HCT116 (cell line): Measurements from ENCODE around the gene ZKSCAN4. TPM values are rescaled to one million over a fixed set of nuclear protein-coding genes. Genes with fewer than 3 reads are reported as not detected.

Experiments used
- ATAC-seq: fragments of 200-7000 bp; cut with Tn5 transposase; 2 replicates; pipeline ENCODE4 v1.9.1; 2020; ENCODE audit warnings: mild to moderate bottlenecking, moderate library complexity
- BruUV-seq: library from RNA; stranded (reverse); fragments of 400-500 nt; replicated peaks from 2 replicates; lab custom pipeline; 2021; lab: Mats Ljungman, UMichigan
- CTCF ChIA-PET: fragments of 300-600 bp; sonication (Branson Sonifier 250); formaldehyde crosslinking; loops from one replicate; lab custom pipeline; 2021; ENCODE audit warnings: antibody characterized with exemption; lab: Charles Lee
- POLR2A ChIA-PET: fragments of 300-600, 350-600 bp; sonication (Branson Sonifier 250); formaldehyde crosslinking; loops from one replicate; lab custom pipeline; 2021; ENCODE audit warnings: antibody characterized with exemption; lab: Charles Lee
- RAD21 ChIA-PET, 2 experiments: fragments of 300-600 bp; sonication (Branson Sonifier 250); formaldehyde crosslinking; loops; one replicate each; lab custom pipeline; 2023; ENCODE audit warnings: low total read pairs in 2 of 2; ENCODE audit not compliant: uncharacterized antibody in 2 of 2, unreplicated experiment in 2 of 2, low non-redundant PET in 1 of 2; lab: Charles Lee
- DNase-seq: peaks from one replicate; pipeline ENCODE4 v3.0.0-alpha.2; 2010; ENCODE audit warnings: low read depth, low spot score
- H2AFZ ChIP-seq: fragments of 200-600 bp; shearing (Covaris generic), sonication (generic); 2 replicates; pipeline ENCODE4 v1.6.1; 2017; ENCODE audit warnings: low read depth, mixed run types, mixed read lengths, antibody characterized with exemption, low read length; ENCODE audit not compliant: poor library complexity, severe bottlenecking
- H3K27ac ChIP-seq: 2 replicates; pipeline ENCODE4 v1.5.1; 2012; ENCODE audit warnings: low read depth, low read length
- H3K27me3 ChIP-seq: fragments of 200-600 bp; sonication (generic); 2 replicates; pipeline ENCODE4 v1.6.1; 2016; ENCODE audit warnings: mixed run types, low read length, mixed read lengths; ENCODE audit not compliant: insufficient read depth
- H3K36me3 ChIP-seq, 2 experiments: fragments of 200-500 bp in 1 of 2; fragments of 200-600 bp in 1 of 2; sonication (Bioruptor generic) in 1 of 2; sonication (generic) in 1 of 2; 2 replicates each; pipeline versions ENCODE4 v1.5.1 to v1.6.1; 2014 to 2016; ENCODE audit warnings: low read length in 2 of 2, inconsistent platforms in 1 of 2, mixed read lengths in 1 of 2, mixed run types in 1 of 2; ENCODE audit not compliant: insufficient read depth in 2 of 2, control insufficient read depth in 1 of 2
- H3K4me1 ChIP-seq, 2 experiments: fragments of 200-600 bp in 1 of 2; sonication (generic) in 1 of 2; 2 replicates each; pipeline versions ENCODE4 v1.5.1 to v1.6.1; 2012 to 2017; ENCODE audit warnings: low read length in 2 of 2, inconsistent platforms in 1 of 2, mild to moderate bottlenecking in 1 of 2, mixed read lengths in 1 of 2, mixed run types in 1 of 2, moderate library complexity in 1 of 2; ENCODE audit not compliant: insufficient read depth in 2 of 2, control insufficient read depth in 1 of 2
- H3K4me2 ChIP-seq: fragments of 200-600 bp; sonication (generic); 2 replicates; pipeline ENCODE4 v1.6.1; 2017; ENCODE audit warnings: mixed run types, low read length, mixed read lengths
- H3K4me3 ChIP-seq, 2 experiments: fragments of 200-600 bp in 1 of 2; sonication (generic) in 1 of 2; replicated peaks in 1 of 2; 2 replicates each; pipeline ENCODE4 v1.5.1; 2011 to 2016; ENCODE audit warnings: low read length in 2 of 2, control low read depth in 1 of 2, low read depth in 1 of 2, mild to moderate bottlenecking in 1 of 2, mixed read lengths in 1 of 2, mixed run types in 1 of 2
- H3K79me2 ChIP-seq: fragments of 200-600 bp; sonication (generic); 2 replicates; pipeline ENCODE4 v1.6.1; 2017; ENCODE audit warnings: mild to moderate bottlenecking, mixed run types, low read length, moderate library complexity, mixed read lengths; ENCODE audit not compliant: insufficient read depth
- H3K9ac ChIP-seq: fragments of 200-600 bp; sonication (generic); 2 replicates; pipeline ENCODE4 v1.6.1; 2016; ENCODE audit warnings: low read length, mixed read lengths
- H3K9me2 ChIP-seq: fragments of 200-600 bp; sonication (generic), shearing (Covaris generic); 2 replicates; pipeline ENCODE4 v1.6.1; 2017; ENCODE audit warnings: mixed run types, mild to moderate bottlenecking, moderate library complexity; ENCODE audit not compliant: insufficient read depth
- H3K9me3 ChIP-seq, 2 experiments: fragments of 200-500 bp in 1 of 2; fragments of 200-600 bp in 1 of 2; sonication (Bioruptor generic) in 1 of 2; sonication (generic) in 1 of 2; 2 replicates each; pipeline ENCODE4 v1.6.1; 2014 to 2017; ENCODE audit warnings: low read length in 2 of 2, mixed read lengths in 2 of 2, inconsistent platforms in 1 of 2, low read depth in 1 of 2, mild to moderate bottlenecking in 1 of 2, mixed run types in 1 of 2, moderate library complexity in 1 of 2; ENCODE audit not compliant: control insufficient read depth in 1 of 2, insufficient read depth in 1 of 2
- H4K20me1 ChIP-seq: fragments of 200-600 bp; sonication (generic), shearing (Covaris generic); 2 replicates; pipeline ENCODE4 v1.6.1; 2017; ENCODE audit warnings: mixed run types, mild to moderate bottlenecking, moderate library complexity; ENCODE audit not compliant: insufficient read depth
- CBX3 ChIP-seq: IDR thresholded peaks from 2 replicates; pipeline ENCODE4 v1.6.1; 2012; ENCODE audit warnings: low read depth
- EGR1 ChIP-seq: IDR thresholded peaks from 2 replicates; pipeline ENCODE4 v1.6.1; 2012; ENCODE audit warnings: low read depth
- ELF1 ChIP-seq: IDR thresholded peaks from 2 replicates; pipeline ENCODE4 v1.6.1; 2012; ENCODE audit warnings: low read depth, borderline replicate concordance
- EZH2 ChIP-seq: fragments of 200-600 bp; sonication (generic); IDR thresholded peaks from 2 replicates; pipeline ENCODE4 v1.6.1; 2017; ENCODE audit warnings: antibody characterized with exemption, mixed run types
- POLR2A ChIP-seq: IDR thresholded peaks from 2 replicates; pipeline ENCODE4 v1.7.0; 2011; ENCODE audit warnings: borderline replicate concordance; ENCODE audit not compliant: insufficient read depth, insufficient read length; ENCODE audit errors: extremely low read depth
- POLR2AphosphoS5 ChIP-seq: IDR thresholded peaks from 2 replicates; pipeline ENCODE4 v1.6.1; 2011; ENCODE audit warnings: mild to moderate bottlenecking, low read depth, low read length, moderate library complexity
- SIN3A ChIP-seq: IDR thresholded peaks from 2 replicates; pipeline ENCODE4 v1.6.1; 2012; ENCODE audit warnings: low read depth
- SP1 ChIP-seq: IDR thresholded peaks from 2 replicates; pipeline ENCODE4 v1.6.1; 2012; ENCODE audit warnings: low read depth
- TCF7L2 ChIP-seq: IDR thresholded peaks from 2 replicates; pipeline ENCODE4 v1.7.0; 2011; ENCODE audit warnings: borderline replicate concordance, inconsistent platforms; ENCODE audit not compliant: insufficient read depth, insufficient read length; ENCODE audit errors: extremely low read depth
- YY1 ChIP-seq: IDR thresholded peaks from 2 replicates; pipeline ENCODE4 v1.6.1; 2011; ENCODE audit warnings: low read length, low read depth, moderate library complexity, mild to moderate bottlenecking; ENCODE audit not compliant: insufficient replicate concordance; ENCODE audit errors: extremely low read depth
- intact Hi-C: fragments of 100-400 bp; cut with micrococcal nuclease; formaldehyde crosslinking; loops from 2 replicates; pipeline ENCODE4 v1.10.0; 2022
- total RNA-seq: library from RNA; stranded (reverse); gene quantifications from one replicate; pipeline ENCODE4 v1.2.1, GENCODE V29; 2021; ENCODE audit not compliant: unreplicated experiment
- TF ChIP-seq, protein P1 (sequence below): IDR thresholded peaks from 2 replicates; pipeline ENCODE4 v1.6.1; 2012; ENCODE audit warnings: low read depth
- TF ChIP-seq, protein P2 (sequence below): IDR thresholded peaks from 2 replicates; pipeline ENCODE4 v1.6.1; 2012

ZKSCAN4 gene
- total RNA-seq, 1 experiment from 2014 or later: 4.8 TPM

DNA sequence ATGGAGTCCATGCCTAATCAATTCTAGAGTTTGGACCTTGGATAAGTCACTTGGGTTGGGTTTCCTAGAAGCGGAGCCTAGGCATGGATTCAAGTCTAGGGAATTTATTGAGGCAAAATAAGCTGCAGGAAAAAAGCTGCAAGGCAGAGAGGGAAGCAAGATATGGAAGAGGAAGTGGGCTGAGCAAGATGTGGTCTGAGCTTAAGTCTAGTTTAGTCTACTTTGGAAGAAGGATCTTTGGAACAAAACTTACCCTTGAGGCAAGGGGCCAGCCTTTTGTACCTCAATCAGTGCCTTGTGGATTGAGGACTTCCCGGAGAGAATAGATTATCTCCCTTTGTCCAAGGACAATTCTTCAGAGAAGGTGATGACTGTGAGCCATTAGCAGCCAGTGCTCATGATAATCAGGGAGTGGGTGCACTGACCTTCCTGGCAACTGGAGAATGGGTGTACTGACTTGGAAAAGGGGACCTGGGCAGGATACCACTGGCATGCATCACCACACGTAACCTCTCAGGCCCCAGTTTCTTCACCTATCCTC, 16.1 kb downstream of the ZKSCAN4 start:
- no peak overlapping the region for H3K9ac ChIP-seq
- H3K27me3 ChIP-seq: no peaks in the 10 kb centered on the region
- TF ChIP-seq EZH2 (no peak), TCF7L2 (no peak), YY1 (no peak), POLR2A (no peak), CBX3 (no peak), POLR2AphosphoS5 (no peak), ELF1 (no peak), EGR1 (no peak), SIN3A (no peak)
- H3K4me1 ChIP-seq: no peaks in the 10 kb centered on the region
- H2AFZ ChIP-seq: no peak overlapping the region
- H3K27ac ChIP-seq: no peak overlapping the region
- H3K9me3 ChIP-seq: peaks cover 0 to 4% of the 10 kb centered on the region in 2 experiments; a peak in 1 of 4 replicates
- H3K9me2 ChIP-seq: no peaks in the 10 kb centered on the region
- POLR2A ChIA-PET: no interaction called here
- BruUV-seq: no TSS peak
- CTCF ChIA-PET: no interaction called here
- RAD21 ChIA-PET: no interaction called here
- no peaks in the 10 kb centered on the region for H4K20me1 ChIP-seq
- intact Hi-C loops: no loop called here
- no peaks in the 10 kb centered on the region for H3K79me2 ChIP-seq
- DNase-seq (no peak), ATAC-seq (no peak)
- no peak overlapping the region for H3K4me3 ChIP-seq
- peaks cover 8 to 11% of the 10 kb centered on the region in 2 experiments; a peak in 2 of 4 replicates for H3K36me3 ChIP-seq
- H3K4me2 ChIP-seq: no peak overlapping the region

DNA sequence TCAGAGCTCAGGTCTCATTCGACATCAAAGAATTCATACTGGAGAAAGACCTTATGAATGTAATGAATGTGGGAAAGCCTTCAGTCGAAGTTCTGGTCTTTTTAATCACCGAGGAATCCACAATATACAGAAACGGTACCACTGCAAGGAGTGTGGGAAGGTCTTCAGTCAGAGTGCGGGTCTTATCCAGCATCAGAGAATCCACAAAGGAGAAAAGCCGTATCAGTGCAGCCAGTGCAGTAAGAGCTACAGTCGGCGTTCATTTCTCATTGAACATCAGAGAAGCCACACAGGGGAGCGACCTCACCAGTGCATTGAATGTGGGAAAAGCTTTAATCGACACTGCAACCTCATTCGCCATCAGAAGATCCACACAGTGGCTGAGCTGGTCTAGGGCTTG, 19.3 kb downstream of the ZKSCAN4 start:
- Histone ChIP-seq H3K36me3 (peaks cover 30% of the 10 kb centered on the region in 2 experiments), H3K4me2 (no peak overlapping the region), H3K27me3 (no peaks in the 10 kb centered on the region)
- TF ChIP-seq YY1: no peak
- TF ChIP-seq SP1: no peak
- TF ChIP-seq, protein P1, sequence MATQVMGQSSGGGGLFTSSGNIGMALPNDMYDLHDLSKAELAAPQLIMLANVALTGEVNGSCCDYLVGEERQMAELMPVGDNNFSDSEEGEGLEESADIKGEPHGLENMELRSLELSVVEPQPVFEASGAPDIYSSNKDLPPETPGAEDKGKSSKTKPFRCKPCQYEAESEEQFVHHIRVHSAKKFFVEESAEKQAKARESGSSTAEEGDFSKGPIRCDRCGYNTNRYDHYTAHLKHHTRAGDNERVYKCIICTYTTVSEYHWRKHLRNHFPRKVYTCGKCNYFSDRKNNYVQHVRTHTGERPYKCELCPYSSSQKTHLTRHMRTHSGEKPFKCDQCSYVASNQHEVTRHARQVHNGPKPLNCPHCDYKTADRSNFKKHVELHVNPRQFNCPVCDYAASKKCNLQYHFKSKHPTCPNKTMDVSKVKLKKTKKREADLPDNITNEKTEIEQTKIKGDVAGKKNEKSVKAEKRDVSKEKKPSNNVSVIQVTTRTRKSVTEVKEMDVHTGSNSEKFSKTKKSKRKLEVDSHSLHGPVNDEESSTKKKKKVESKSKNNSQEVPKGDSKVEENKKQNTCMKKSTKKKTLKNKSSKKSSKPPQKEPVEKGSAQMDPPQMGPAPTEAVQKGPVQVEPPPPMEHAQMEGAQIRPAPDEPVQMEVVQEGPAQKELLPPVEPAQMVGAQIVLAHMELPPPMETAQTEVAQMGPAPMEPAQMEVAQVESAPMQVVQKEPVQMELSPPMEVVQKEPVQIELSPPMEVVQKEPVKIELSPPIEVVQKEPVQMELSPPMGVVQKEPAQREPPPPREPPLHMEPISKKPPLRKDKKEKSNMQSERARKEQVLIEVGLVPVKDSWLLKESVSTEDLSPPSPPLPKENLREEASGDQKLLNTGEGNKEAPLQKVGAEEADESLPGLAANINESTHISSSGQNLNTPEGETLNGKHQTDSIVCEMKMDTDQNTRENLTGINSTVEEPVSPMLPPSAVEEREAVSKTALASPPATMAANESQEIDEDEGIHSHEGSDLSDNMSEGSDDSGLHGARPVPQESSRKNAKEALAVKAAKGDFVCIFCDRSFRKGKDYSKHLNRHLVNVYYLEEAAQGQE: no peak
- TF ChIP-seq, protein P2, sequence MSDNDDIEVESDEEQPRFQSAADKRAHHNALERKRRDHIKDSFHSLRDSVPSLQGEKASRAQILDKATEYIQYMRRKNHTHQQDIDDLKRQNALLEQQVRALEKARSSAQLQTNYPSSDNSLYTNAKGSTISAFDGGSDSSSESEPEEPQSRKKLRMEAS: no peak
- TF ChIP-seq, all 23 proteins: peak for 0
- no TSS peak for BruUV-seq
- no peak overlapping the region for H3K9ac ChIP-seq
- no peaks in the 10 kb centered on the region for H4K20me1 ChIP-seq
- intact Hi-C loops: no loop called here
- no peaks in the 10 kb centered on the region for H3K9me3 ChIP-seq
- H3K9me2 ChIP-seq: no peaks in the 10 kb centered on the region
- POLR2A ChIA-PET: no interaction called here
- DNase-seq (no peak), ATAC-seq (no peak)
- no peak overlapping the region for H3K4me3 ChIP-seq
- H2AFZ ChIP-seq: no peak overlapping the region
- peaks cover 4% of the 10 kb centered on the region; the same call in 1 of the 2 replicates for H3K79me2 ChIP-seq
- H3K4me1 ChIP-seq: no peaks in the 10 kb centered on the region
- RAD21 ChIA-PET: no interaction called here
- no peak overlapping the region for H3K27ac ChIP-seq
- CTCF ChIA-PET: no interaction called here
